NCI-H774 (cell line): Measurements from ENCODE around the gene TNS1.

Source experiments
- DNase-seq: peaks from one replicate; lab custom pipeline; 2025; lab: John Stamatoyannopoulos, UW

TNS1 gene

GRCh38 chr2:217943446-217944321 lies 59.1 kb downstream of the TNS1 start:
- DNase-seq = peak; percentile 58

GRCh38 chr2:217942731-217943335 lies 60.0 kb downstream of the TNS1 start:
- DNase-seq = no peak

- peak; percentile 29 for DNase-seq
Measured at GRCh38 chr2:217941886-217942728, 60.7 kb downstream of the TNS1 start.

- no peak for DNase-seq
Measured at GRCh38 chr2:217941339-217941738, 61.5 kb downstream of the TNS1 start.

GRCh38 chr2:217940261-217941220 lies 62.3 kb downstream of the TNS1 start:
- DNase-seq = no peak

GRCh38 chr2:217939629-217940245 lies 63.1 kb downstream of the TNS1 start:
- DNase-seq = no peak

- DNase-seq = no peak
Measured at GRCh38 chr2:217939220-217939619, 63.6 kb downstream of the TNS1 start.

- DNase-seq = no peak
Measured at GRCh38 chr2:217938036-217938435, 64.8 kb downstream of the TNS1 start.

- no peak for DNase-seq
Measured at GRCh38 chr2:217937446-217937845, 65.3 kb downstream of the TNS1 start.

- no peak for DNase-seq
Measured at GRCh38 chr2:217936952-217937351, 65.8 kb downstream of the TNS1 start.

- DNase-seq = no peak
Measured at GRCh38 chr2:217935901-217936684, 66.7 kb downstream of the TNS1 start.

- DNase-seq = no peak
Measured at GRCh38 chr2:217935235-217935879, 67.4 kb downstream of the TNS1 start.

- no peak for DNase-seq
Measured at GRCh38 chr2:217934321-217935131, 68.3 kb downstream of the TNS1 start.

GRCh38 chr2:217933617-217933993 lies 69.2 kb downstream of the TNS1 start:
- DNase-seq = peak; percentile 65

- no peak for DNase-seq
Measured at GRCh38 chr2:217932803-217933616, 69.8 kb downstream of the TNS1 start.

- DNase-seq = no peak
Measured at GRCh38 chr2:217931846-217932560, 70.8 kb downstream of the TNS1 start.
